Stomach (tissue), 4 donors: ENCODE results near the gene EIF4A3.

Source experiments
- POLR2A ChIP-seq, 4 donors: fragments of 450-650 bp; IDR thresholded peaks; one replicate each; pipeline ENCODE4 v1.6.1; 2016; ENCODE audit warnings: antibody characterized with exemption in 4 of 4, control low read depth in 2 of 4, mild to moderate bottlenecking in 1 of 4, moderate library complexity in 1 of 4
- POLR2AphosphoS5 ChIP-seq, 3 donors: sonication (generic); formaldehyde crosslinking; IDR thresholded peaks; one replicate each; pipeline ENCODE4 v1.6.1; 2016; ENCODE audit warnings: antibody characterized with exemption in 3 of 3
- TF ChIP-seq, protein P1 (sequence below), 7 experiments: fragments of 450-650 bp in 4 of 7; fragments of 200-600 bp in 3 of 7; sonication (generic) in 3 of 7; IDR thresholded peaks; one replicate each; pipeline ENCODE4 v1.5.1; 2016 to 2019; ENCODE audit warnings: antibody characterized with exemption in 7 of 7, control low read depth in 2 of 7, mild to moderate bottlenecking in 1 of 7

DNA sequence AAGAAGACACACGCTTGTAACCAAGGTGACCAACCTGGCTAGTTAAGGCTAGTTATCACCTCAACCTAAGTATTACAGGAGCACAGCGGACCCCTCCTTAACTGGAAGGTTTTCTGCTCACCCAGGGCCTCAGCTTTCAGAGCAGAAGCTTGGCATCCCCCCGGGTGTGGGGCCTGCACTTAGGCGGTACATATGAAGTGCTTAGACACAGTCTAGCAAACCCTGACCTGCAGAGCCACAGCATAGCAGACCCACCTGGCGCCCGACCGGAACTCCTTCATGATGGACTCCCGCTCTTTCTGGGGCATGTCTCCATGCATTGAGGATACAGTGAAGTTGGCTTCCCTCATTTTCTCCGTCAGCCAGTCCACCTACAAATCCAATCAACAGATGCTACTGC is 9.8 kb downstream of the EIF4A3 start:
- TF ChIP-seq POLR2A (IDR thresholded peaks at IDR 0.05) = no peak
- TF ChIP-seq, protein P1, sequence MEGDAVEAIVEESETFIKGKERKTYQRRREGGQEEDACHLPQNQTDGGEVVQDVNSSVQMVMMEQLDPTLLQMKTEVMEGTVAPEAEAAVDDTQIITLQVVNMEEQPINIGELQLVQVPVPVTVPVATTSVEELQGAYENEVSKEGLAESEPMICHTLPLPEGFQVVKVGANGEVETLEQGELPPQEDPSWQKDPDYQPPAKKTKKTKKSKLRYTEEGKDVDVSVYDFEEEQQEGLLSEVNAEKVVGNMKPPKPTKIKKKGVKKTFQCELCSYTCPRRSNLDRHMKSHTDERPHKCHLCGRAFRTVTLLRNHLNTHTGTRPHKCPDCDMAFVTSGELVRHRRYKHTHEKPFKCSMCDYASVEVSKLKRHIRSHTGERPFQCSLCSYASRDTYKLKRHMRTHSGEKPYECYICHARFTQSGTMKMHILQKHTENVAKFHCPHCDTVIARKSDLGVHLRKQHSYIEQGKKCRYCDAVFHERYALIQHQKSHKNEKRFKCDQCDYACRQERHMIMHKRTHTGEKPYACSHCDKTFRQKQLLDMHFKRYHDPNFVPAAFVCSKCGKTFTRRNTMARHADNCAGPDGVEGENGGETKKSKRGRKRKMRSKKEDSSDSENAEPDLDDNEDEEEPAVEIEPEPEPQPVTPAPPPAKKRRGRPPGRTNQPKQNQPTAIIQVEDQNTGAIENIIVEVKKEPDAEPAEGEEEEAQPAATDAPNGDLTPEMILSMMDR (IDR thresholded peaks at IDR 0.05) = no peak
- no peak for TF ChIP-seq POLR2AphosphoS5 (IDR thresholded peaks at IDR 0.05)
